ENCODE results near the gene CYP2A6. TPM values are rescaled to one million over a fixed set of nuclear protein-coding genes. Genes with fewer than 3 reads are reported as not detected.
"Not testable (repeated sequence)": the region's sequence is repeated elsewhere in the genome, so short reads cannot be mapped to it uniquely, and the experiment has no call there.

The CYP2A6 gene
- total and polyA plus RNA-seq, 4 donors, result 0.09 to 1,020 (median 59.6) TPM

- TF ChIP-seq RXRA (IDR thresholded peaks at IDR 0.05) (peak in 1 of 2 donors; percentile 2), SP1 (IDR thresholded peaks at IDR 0.05) (peak; percentile 6), RAD21 (IDR thresholded peaks at IDR 0.05) (peak in 1 of 2 donors; percentile 10)
- Histone ChIP-seq H3K27ac (ENCODE audit: low read depth in 1 of 2, low read length in 2 of 2) (peak overlapping the region; percentile 76 to 84), H3K4me1 (ENCODE audit: control insufficient read depth in 4 of 4, insufficient read depth in 4 of 4, low read length in 3 of 4) (peaks cover 14 to 43% (median 31%) of the 10 kb centered on the region in 4 donors)
- not testable (repeated sequence) for H3K9ac ChIP-seq (ENCODE audit: low read depth in 1 of 2, low read length in 2 of 2); H3K4me3 ChIP-seq (ENCODE audit: low read depth in 1 of 3, low read length in 3 of 3); H3K36me3 ChIP-seq (ENCODE audit: control insufficient read depth in 4 of 4, insufficient read depth in 3 of 4, low read depth in 1 of 4, low read length in 3 of 4); H3K27me3 ChIP-seq (ENCODE audit: control insufficient read depth in 4 of 4, insufficient read depth in 4 of 4, low read length in 3 of 4); DNase-seq (ENCODE audit: low spot score); H3K9me3 ChIP-seq (ENCODE audit: control insufficient read depth in 4 of 4, low read length in 3 of 4)
- WGBS, result 33% methylated on average over 9 of the region's 9 CpGs
Observed at GRCh38 chr19:40822704-40823553, 27.3 kb downstream of the CYP2A6 start.

- no peaks in the 10 kb centered on the region for H3K27me3 ChIP-seq (ENCODE audit: control insufficient read depth in 4 of 4, insufficient read depth in 4 of 4, low read length in 3 of 4)
- TF ChIP-seq FOXA2 (IDR thresholded peaks at IDR 0.05) (no peak), FOXA1 (IDR thresholded peaks at IDR 0.05) (no peak), EGR1 (IDR thresholded peaks at IDR 0.05; ENCODE audit: low read depth in 2 of 2) (no peak), TAF1 (conservative IDR thresholded peaks at IDR 0.05) (no peak), GABPA (IDR thresholded peaks at IDR 0.05 in 1 of 2, conservative IDR thresholded peaks at IDR 0.05 in 1 of 2) (no peak), MAX (IDR thresholded peaks at IDR 0.05) (no peak), REST (IDR thresholded peaks at IDR 0.05) (no peak), NR2F2 (IDR thresholded peaks at IDR 0.05) (no peak), RXRA (IDR thresholded peaks at IDR 0.05) (no peak), JUND (IDR thresholded peaks at IDR 0.05) (no peak), HNF4A (conservative IDR thresholded peaks at IDR 0.05) (no peak), YY1 (IDR thresholded peaks at IDR 0.05) (no peak), CTCF (IDR thresholded peaks at IDR 0.05; ENCODE audit: low read depth, low read length, missing input control) (no peak)
- TF ChIP-seq, protein P1, sequence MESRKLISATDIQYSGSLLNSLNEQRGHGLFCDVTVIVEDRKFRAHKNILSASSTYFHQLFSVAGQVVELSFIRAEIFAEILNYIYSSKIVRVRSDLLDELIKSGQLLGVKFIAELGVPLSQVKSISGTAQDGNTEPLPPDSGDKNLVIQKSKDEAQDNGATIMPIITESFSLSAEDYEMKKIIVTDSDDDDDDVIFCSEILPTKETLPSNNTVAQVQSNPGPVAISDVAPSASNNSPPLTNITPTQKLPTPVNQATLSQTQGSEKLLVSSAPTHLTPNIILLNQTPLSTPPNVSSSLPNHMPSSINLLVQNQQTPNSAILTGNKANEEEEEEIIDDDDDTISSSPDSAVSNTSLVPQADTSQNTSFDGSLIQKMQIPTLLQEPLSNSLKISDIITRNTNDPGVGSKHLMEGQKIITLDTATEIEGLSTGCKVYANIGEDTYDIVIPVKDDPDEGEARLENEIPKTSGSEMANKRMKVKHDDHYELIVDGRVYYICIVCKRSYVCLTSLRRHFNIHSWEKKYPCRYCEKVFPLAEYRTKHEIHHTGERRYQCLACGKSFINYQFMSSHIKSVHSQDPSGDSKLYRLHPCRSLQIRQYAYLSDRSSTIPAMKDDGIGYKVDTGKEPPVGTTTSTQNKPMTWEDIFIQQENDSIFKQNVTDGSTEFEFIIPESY (IDR thresholded peaks at IDR 0.05), result no peak
- no peak overlapping the region for H3K9ac ChIP-seq (ENCODE audit: low read depth in 1 of 2, low read length in 2 of 2)
- peaks cover 0 to 7% (median 2%) of the 10 kb centered on the region in 4 donors for H3K36me3 ChIP-seq (ENCODE audit: control insufficient read depth in 4 of 4, insufficient read depth in 3 of 4, low read depth in 1 of 4, low read length in 3 of 4)
- 93% methylated on average over 22 of the region's 22 CpGs for WGBS
- H3K9me3 ChIP-seq (ENCODE audit: control insufficient read depth in 4 of 4, low read length in 3 of 4), result no peaks in the 10 kb centered on the region
- H3K4me3 ChIP-seq (ENCODE audit: low read depth in 1 of 3, low read length in 3 of 3), result no peak overlapping the region
- H3K4me1 ChIP-seq (ENCODE audit: control insufficient read depth in 4 of 4, insufficient read depth in 4 of 4, low read length in 3 of 4), result peaks cover 14 to 43% (median 31%) of the 10 kb centered on the region in 4 donors
- H3K27ac ChIP-seq (ENCODE audit: low read depth in 1 of 2, low read length in 2 of 2), result peak overlapping the region; percentile 76 to 84
- DNase-seq (ENCODE audit: low spot score), result no peak
Observed at GRCh38 chr19:40822161-40822560, 28.1 kb downstream of the CYP2A6 start.
